Measurements from ENCODE around the gene TBC1D1. TPM values are rescaled to one million over a fixed set of nuclear protein-coding genes. Genes with fewer than 3 reads are reported as not detected.

Gene TBC1D1
- total and polyA plus RNA-seq, 2 donors (not counting 3 experiments of a cell fraction or from before 2014, with no cell fraction given), result 63.5 to 116 TPM

GRCh38 chr4:38174801-38175200, 283.9 kb downstream of the TBC1D1 start:
- no TSS peak for BruUV-seq (replicated peaks)
- TF ChIP-seq MYC (IDR thresholded peaks at IDR 0.05; ENCODE audit: low read depth, low read length), result no peak
- no peak for TF ChIP-seq JUN (IDR thresholded peaks at IDR 0.05; ENCODE audit: borderline replicate concordance, insufficient read depth, insufficient read length, low read depth)
- TF ChIP-seq POLR2A (IDR thresholded peaks at IDR 0.05; ENCODE audit: low read depth, low read length), result no peak
- TF ChIP-seq FOS (IDR thresholded peaks at IDR 0.05; ENCODE audit: borderline replicate concordance, insufficient read depth, low read length), result no peak
- TF ChIP-seq EZH2 (IDR thresholded peaks at IDR 0.05; ENCODE audit: borderline replicate concordance, low read depth, low read length, severe bottlenecking), result no peak
- no peak for TF ChIP-seq GATA2 (IDR thresholded peaks at IDR 0.05; ENCODE audit: insufficient read depth, insufficient read length, low read depth, low read length)
- TF ChIP-seq MAX (IDR thresholded peaks at IDR 0.05; ENCODE audit: insufficient read depth, insufficient read length), result no peak
- no peak for TF ChIP-seq POLR2AphosphoS5 (IDR thresholded peaks at IDR 0.05; ENCODE audit: insufficient read depth, low read depth, low read length)
- no peak for TF ChIP-seq CTCF (IDR thresholded peaks at IDR 0.05; ENCODE audit: extremely low read depth in 1 of 2, insufficient read depth in 1 of 2, low read depth in 1 of 2, low read length in 2 of 2)
- CTCF ChIA-PET, result interaction anchor here (1.0 to 2.3 kb wide), 8 partner anchors 13 to 686 kb away, joined by 3 to 19 read pairs (median 6); partner anchors contain the start of gene TLR10
- H3K9me3 ChIP-seq (replicated peaks; ENCODE audit: control insufficient read depth, insufficient read depth, low read length), result no peaks in the 10 kb centered on the region
- POLR2A ChIA-PET, result interaction anchor here (0.5 kb wide), 1 partner anchor 145 kb away, joined by 3 read pairs; no protein-coding TSS in a partner anchor
- FAIRE-seq (peak; percentile 52), DNase-seq (ENCODE audit: low read depth, low spot score) (peak; percentile 16)
- no peaks in the 10 kb centered on the region for H3K36me3 ChIP-seq (ENCODE audit: control insufficient read depth in 2 of 2, extremely low read depth in 1 of 2, insufficient read depth in 2 of 2, low read length in 2 of 2)
- intact Hi-C loops (cut with micrococcal nuclease) (loop anchor here (5.0 kb wide), 1 partner anchor 682 kb away; the partner anchor contains the start of gene TLR6), dilution Hi-C loops (cut with MboI; ENCODE audit: extremely low pct_ligation_motif_present, low sequenced_read_pairs) (loop anchor here (25.0 kb wide), 1 partner anchor 488 kb away; the partner anchor contains the start of gene KLF3)
- H3K4me3 ChIP-seq (replicated peaks in 1 of 3; ENCODE audit: insufficient read depth in 1 of 3, low read depth in 1 of 3, low read length in 3 of 3), result no peak overlapping the region
- H3K79me2 ChIP-seq (ENCODE audit: control insufficient read depth, insufficient read depth, low read length), result no peaks in the 10 kb centered on the region
- H2AFZ ChIP-seq (ENCODE audit: low read depth, low read length), result no peak overlapping the region
- H3K27me3 ChIP-seq (ENCODE audit: control insufficient read depth in 2 of 2, insufficient read depth in 2 of 2, low read length in 2 of 2), result peaks cover 2 to 7% of the 10 kb centered on the region in 2 experiments
- peak overlapping the region; percentile 8 for H3K4me2 ChIP-seq (ENCODE audit: insufficient read depth, low read length)
- no peaks in the 10 kb centered on the region for H4K20me1 ChIP-seq (replicated peaks; ENCODE audit: control insufficient read depth, extremely low read depth, insufficient read depth, low read length)
- peaks cover 18% of the 10 kb centered on the region for H3K4me1 ChIP-seq (ENCODE audit: control insufficient read depth, extremely low read depth, insufficient read depth, low read length)
- H3K9me1 ChIP-seq (replicated peaks; ENCODE audit: control insufficient read depth, extremely low read depth, insufficient read depth, low read length), result no peaks in the 10 kb centered on the region
- no peak overlapping the region for H3K9ac ChIP-seq (replicated peaks; ENCODE audit: extremely low read depth, insufficient read depth, low read length)
- no peak overlapping the region for H3K27ac ChIP-seq (ENCODE audit: insufficient read depth, low read depth, low read length)

Measured in endothelial cell of umbilical vein (primary cell).